Glutamatergic neuron (in vitro differentiated cells): ENCODE data around the gene ATG16L2. TPM values are rescaled to one million over a fixed set of nuclear protein-coding genes. Genes with fewer than 3 reads are reported as not detected.
"Not testable (repeated sequence)": the region's sequence is repeated elsewhere in the genome, so short reads cannot be mapped to it uniquely, and the experiment has no call there.

Source experiments
- DNase-seq: peaks from one replicate; pipeline ENCODE4 v3.0.0; 2022
- H3K27ac Mint-ChIP-seq: one replicate; pipeline ENCODE4 v1.8.0; 2020; ENCODE audit warnings: mild to moderate bottlenecking, mixed read lengths, inconsistent platforms; ENCODE audit not compliant: unreplicated experiment
- H3K27me3 Mint-ChIP-seq: one replicate; pipeline ENCODE4 v1.8.0; 2020; ENCODE audit warnings: mild to moderate bottlenecking, moderate library complexity, mixed read lengths, inconsistent platforms; ENCODE audit not compliant: unreplicated experiment
- H3K36me3 Mint-ChIP-seq: one replicate; pipeline ENCODE4 v1.8.0; 2020; ENCODE audit warnings: mild to moderate bottlenecking, mixed read lengths, inconsistent platforms; ENCODE audit not compliant: unreplicated experiment
- H3K4me1 Mint-ChIP-seq: one replicate; pipeline ENCODE4 v1.8.0; 2020; ENCODE audit warnings: mild to moderate bottlenecking, low read depth, mixed read lengths, inconsistent platforms; ENCODE audit not compliant: unreplicated experiment
- H3K4me3 Mint-ChIP-seq: one replicate; pipeline ENCODE4 v1.8.0; 2020; ENCODE audit warnings: mild to moderate bottlenecking, mixed read lengths, inconsistent platforms; ENCODE audit not compliant: unreplicated experiment
- H3K9me3 Mint-ChIP-seq: one replicate; pipeline ENCODE4 v1.8.0; 2020; ENCODE audit warnings: mild to moderate bottlenecking, moderate library complexity, mixed read lengths, inconsistent platforms; ENCODE audit not compliant: unreplicated experiment
- CTCF ChIP-seq: fragments of 200-600 bp; sonication (generic); IDR thresholded peaks from one replicate; pipeline ENCODE4 v1.5.0; 2021; ENCODE audit not compliant: partially characterized antibody, unreplicated experiment
- total RNA-seq: library from RNA; stranded (reverse); fragmentation: NEBNext Ultra II Directional; extraction: Animal tissue kit (Norgen Biotek cat#: 25700); gene quantifications from one replicate; pipeline ENCODE4 v1.2.1, GENCODE V29; 2021; ENCODE audit not compliant: unreplicated experiment

ATG16L2 gene
- total RNA-seq, 1 donor from 2014 or later: 6.9 TPM

- no peak overlapping the region for H3K27ac Mint-ChIP-seq
- no peak overlapping the region for H3K4me3 Mint-ChIP-seq
- no peak for DNase-seq
- peaks cover 2% of the 10 kb centered on the region for H3K9me3 Mint-ChIP-seq
- peaks cover 5% of the 10 kb centered on the region for H3K4me1 Mint-ChIP-seq
- no peaks in the 10 kb centered on the region for H3K36me3 Mint-ChIP-seq
- TF ChIP-seq CTCF: no peak
- H3K27me3 Mint-ChIP-seq: peaks cover 4% of the 10 kb centered on the region
These were observed 26.0 kb upstream of the ATG16L2 start for GRCh38 chr11:72788241-72788640.

- H3K9me3 Mint-ChIP-seq: peaks cover 2% of the 10 kb centered on the region
- no peak for TF ChIP-seq CTCF
- no peak overlapping the region for H3K4me3 Mint-ChIP-seq
- H3K27ac Mint-ChIP-seq: no peak overlapping the region
- H3K4me1 Mint-ChIP-seq: peaks cover 11% of the 10 kb centered on the region
- H3K36me3 Mint-ChIP-seq: no peaks in the 10 kb centered on the region
- DNase-seq: no peak
- H3K27me3 Mint-ChIP-seq: peaks cover 4% of the 10 kb centered on the region
These were observed 24.6 kb upstream of the ATG16L2 start for GRCh38 chr11:72789493-72790131.

- not testable (repeated sequence) for H3K36me3 Mint-ChIP-seq, H3K27me3 Mint-ChIP-seq, H3K9me3 Mint-ChIP-seq, DNase-seq, H3K27ac Mint-ChIP-seq, H3K4me3 Mint-ChIP-seq
- peaks cover 11% of the 10 kb centered on the region for H3K4me1 Mint-ChIP-seq
These were observed 23.0 kb upstream of the ATG16L2 start for GRCh38 chr11:72791228-72791627.

- peaks cover 11% of the 10 kb centered on the region for H3K4me1 Mint-ChIP-seq
- peaks cover 4% of the 10 kb centered on the region for H3K27me3 Mint-ChIP-seq
- no peak for DNase-seq
- no peak for TF ChIP-seq CTCF
- H3K27ac Mint-ChIP-seq: no peak overlapping the region
- H3K9me3 Mint-ChIP-seq: peaks cover 4% of the 10 kb centered on the region
- peak overlapping the region; percentile 23 for H3K4me3 Mint-ChIP-seq
- H3K36me3 Mint-ChIP-seq: no peaks in the 10 kb centered on the region
These were observed 21.7 kb upstream of the ATG16L2 start for GRCh38 chr11:72792437-72793021.

GRCh38 chr11:72793076-72793424 lies 21.2 kb upstream of the ATG16L2 start:
- Mint-ChIP-seq H3K4me1 (peaks cover 11% of the 10 kb centered on the region), H3K9me3 (peaks cover 4% of the 10 kb centered on the region), H3K36me3 (no peaks in the 10 kb centered on the region), H3K27me3 (peaks cover 4% of the 10 kb centered on the region), H3K27ac (peak overlapping the region; percentile 64), H3K4me3 (peak overlapping the region; percentile 99)
- no peak for TF ChIP-seq CTCF
- DNase-seq: no peak
